CD4-positive, alpha-beta T cell treated with Interleukin-10 for 1 hour (primary cell): ENCODE results near the gene THSD7B.
"Not testable (repeated sequence)": the region's sequence is repeated elsewhere in the genome, so short reads cannot be mapped to it uniquely, and the experiment has no call there.

Experiments
- DNase-seq: peaks from one replicate; pipeline ENCODE4 v3.0.0-alpha.2; 2020

The THSD7B gene

DNA sequence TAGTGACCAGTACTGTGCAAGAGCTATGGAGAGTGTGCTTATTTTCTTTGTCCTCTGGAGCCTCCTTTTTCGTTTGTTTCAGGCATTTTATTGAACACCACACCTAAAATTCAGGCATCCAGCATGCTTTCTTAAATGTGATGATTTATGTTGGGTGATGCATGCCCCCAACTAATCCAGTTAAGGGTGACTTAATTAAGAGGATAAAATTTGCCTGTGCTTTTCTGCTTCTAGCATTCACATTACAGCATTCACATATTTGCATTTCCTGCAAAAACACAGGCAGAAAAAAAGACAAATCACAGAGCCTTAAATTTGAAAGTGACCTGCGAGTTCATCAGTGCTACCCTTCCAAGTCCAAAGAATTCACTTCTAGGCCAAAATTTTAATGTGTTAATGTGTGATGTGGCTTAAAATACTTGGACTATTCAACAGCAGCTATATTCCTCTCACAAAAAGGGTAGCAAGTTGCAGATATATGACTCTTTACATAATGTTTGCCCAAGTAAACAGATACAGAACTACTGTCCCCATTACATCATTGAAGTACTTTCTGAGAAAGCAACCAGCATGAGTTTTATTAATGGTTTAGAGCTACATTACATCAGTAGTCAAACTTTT is 286.5 kb downstream of the THSD7B start:
- DNase-seq = no peak

DNA sequence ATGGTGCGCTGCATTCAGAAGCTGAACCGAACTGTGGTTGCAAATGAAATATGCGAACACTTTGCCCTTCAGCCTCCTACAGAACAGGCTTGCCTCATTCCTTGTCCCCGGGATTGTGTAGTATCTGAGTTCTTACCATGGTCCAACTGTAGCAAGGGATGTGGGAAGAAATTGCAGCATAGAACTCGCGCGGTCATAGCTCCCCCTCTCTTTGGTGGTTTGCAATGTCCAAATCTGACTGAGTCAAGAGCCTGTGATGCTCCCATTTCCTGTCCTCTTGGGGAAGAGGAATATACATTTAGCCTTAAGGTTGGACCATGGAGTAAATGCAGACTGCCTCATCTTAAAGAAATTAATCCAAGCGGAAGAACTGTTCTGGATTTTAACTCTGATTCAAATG is 291.4 kb downstream of the THSD7B start:
- DNase-seq = no peak

DNA sequence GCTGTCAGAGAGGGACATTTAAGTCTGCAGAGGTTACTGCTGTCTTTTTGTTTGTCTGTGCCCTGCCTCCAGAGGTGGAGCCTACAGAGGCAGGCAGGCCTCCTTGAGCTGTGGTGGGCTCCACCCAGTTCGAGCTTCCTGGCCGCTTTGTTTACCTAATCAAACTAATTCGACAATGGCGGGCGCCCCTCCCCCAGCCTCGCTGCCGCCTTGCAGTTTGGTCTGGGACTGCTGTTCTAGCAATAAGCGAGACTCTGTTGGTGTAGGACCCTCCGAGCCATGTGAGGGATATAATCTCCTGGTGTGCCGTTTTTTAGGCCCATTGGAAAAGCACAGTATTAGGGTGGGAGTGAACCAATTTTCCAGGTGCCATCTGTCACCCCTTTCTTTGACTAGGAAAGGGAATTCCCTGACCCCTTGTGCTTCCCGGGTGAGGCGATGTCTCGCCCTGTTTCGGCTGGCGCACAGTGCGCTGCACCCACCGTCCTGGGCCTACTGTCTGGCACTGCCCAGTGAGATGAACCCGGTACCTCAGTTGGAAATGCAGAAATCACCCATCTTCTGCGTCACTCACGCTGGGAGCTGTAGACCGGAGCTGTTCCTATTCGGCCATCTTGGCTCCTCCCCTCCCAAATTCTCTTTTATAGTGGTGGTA is 310.9 kb downstream of the THSD7B start:
- not testable (repeated sequence) for DNase-seq

DNA sequence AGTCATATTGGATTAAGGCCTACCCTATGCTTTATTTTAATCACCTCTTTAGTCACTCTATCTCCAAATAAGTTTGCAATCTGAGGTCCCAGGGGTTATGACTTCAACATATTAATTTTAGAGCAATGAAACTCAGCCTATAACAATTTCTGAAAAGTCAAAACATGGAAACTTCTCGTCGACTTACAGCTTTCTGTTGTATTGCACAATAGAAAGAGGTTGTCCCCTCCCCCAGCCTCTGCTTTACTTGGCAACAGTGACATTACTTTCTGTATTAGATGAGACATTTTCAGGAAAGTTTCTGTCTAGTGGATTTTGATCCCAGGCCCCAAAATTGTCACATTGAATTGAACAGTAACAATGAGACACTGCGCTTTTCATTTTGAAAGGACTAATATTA is 326.4 kb downstream of the THSD7B start:
- DNase-seq = no peak

DNA sequence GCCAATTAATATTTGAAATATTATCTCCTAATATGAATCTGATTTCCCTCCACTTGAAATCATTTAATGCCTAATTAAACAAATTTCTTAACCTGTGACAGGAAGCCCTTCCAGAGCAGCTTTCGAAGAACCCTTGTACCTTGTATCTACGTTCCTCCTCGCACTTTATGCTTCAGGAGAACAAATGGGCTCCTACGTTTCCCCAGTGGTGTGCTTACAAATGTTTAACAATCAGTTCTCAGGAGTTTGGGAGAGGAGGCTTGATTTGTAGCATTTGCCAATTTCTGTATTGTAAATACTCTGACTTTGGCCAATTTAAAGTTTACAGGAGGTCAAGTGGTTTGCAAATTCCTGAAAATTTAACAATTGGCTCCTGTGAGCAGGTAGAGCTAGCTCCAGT is 327.8 kb downstream of the THSD7B start:
- DNase-seq = no peak

DNA sequence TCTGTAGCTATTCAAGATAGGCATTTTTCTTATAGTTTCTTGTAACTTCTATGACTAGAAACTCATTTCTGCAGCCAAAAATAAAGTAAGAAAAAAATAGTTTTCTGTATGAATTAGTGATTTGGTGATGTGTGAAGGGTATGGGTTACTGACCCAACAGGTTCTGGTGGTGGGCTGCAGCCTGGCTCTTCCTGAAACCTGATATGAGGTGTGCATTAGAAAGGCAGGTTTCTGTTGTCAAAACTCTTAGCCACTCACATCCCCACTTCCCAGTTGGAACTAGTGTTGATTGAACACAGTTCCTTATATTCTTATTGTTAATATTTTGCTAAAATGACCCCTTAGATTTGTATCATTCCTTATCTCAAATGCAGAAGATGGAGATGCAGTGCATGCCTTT is 330.8 kb downstream of the THSD7B start:
- DNase-seq = no peak

DNA sequence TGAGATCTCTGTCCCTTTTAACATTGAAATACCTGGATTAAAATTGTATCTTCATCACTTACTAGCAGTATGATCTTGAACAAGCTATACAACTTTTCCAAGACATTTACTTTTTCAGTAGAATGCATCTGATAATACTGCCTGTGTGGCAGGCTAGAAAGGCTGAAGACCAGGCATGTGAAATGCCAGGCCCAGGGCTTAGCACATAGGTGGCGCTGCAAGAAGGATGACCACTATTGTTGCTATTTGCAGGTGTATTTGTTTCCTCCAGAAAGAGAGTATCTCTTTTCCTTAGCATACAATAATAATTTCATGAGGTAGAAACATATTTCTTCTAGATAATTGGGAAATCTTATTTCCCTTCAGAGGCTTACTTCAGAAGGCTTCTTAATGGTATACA is 331.3 kb downstream of the THSD7B start:
- DNase-seq = no peak

DNA sequence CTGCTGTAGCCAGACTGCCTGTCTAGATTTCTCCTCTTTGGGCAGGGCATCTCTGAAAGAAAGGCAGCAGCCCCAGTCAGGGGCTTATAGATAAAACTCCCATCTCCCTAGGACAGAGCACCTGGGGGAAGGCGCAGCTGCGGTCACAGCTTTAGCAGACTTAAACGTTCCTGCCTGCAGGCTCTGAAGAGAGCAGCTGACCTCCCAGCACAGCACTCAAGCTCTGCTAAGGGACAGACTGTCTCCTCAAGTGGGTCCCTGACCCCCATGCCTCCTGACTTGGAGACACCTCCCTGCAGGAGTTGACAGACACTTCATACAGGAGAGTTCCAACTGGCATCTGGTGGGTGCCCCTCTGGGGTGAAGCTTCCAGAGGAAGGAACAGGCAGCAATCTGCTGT is 336.5 kb downstream of the THSD7B start:
- DNase-seq = not testable (repeated sequence)

DNA sequence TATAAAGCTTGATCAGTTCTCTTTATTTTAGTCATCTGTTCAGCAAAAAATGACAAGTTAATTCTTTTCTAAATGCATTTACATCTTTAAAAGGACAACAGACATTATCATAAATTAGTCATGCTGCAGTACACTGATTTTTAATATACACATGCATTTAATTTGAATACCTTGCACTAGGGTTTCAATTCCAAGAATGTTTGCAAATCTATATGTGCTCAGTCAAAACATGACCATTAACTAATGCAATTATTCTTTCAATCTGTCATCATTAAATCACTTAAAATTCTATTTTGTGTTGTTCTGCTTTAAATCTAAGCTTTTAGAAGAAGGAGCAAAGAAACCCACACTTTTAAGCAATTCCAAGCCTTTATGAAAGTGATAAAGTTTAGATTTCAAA is 342.6 kb downstream of the THSD7B start:
- no peak for DNase-seq

DNA sequence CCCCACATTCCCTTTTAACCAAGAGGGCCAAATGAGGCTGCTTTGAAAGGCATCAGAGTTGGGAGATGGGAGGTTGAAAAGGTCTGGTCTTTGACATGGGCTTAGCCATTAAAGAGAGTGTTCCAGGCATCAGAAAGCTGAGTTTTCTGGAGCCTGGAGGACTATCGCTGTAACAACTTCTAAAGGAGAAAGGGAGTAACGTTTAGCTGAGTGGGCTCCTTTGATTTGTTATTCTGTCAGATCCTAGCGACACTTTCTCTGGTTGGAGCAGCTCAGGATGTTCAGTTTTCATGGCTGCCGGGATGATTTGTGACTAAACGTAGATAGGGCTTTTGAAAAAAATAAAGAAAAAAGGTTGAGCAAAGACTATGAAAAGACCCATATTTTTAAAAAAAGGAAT is 346.6 kb downstream of the THSD7B start:
- DNase-seq = no peak

DNA sequence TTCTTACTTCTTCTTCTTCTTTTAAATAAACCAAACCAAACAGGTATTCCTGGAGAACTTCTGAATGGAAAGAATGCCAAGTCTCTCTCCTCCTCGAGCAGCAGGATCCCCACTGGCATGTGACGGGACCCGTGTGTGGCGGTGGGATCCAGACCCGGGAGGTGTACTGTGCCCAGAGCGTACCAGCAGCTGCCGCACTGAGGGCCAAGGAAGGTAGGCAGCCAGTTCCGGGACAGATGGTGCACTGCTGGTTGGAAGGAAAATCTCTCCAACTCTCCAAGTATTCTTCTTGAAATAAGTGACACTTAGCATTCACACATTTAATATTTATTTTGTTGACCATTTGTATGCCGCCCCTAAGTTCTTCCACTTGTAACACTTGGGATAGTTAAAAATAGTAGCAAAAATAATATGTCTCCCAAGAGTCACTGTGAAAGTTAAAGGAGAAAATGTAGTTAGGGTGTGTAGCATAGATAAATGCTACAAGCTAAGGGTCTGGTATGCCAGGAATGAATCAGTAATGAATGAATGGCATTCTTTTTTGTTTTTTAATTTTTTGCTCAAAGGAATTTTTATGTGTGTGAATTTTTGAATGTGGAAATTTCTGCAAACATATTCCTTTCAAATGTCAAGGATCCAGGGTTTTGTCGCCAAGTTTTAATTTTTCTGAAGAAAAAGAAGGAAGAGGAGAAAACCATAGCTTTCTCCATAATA is 349.9 kb downstream of the THSD7B start:
- no peak for DNase-seq

DNA sequence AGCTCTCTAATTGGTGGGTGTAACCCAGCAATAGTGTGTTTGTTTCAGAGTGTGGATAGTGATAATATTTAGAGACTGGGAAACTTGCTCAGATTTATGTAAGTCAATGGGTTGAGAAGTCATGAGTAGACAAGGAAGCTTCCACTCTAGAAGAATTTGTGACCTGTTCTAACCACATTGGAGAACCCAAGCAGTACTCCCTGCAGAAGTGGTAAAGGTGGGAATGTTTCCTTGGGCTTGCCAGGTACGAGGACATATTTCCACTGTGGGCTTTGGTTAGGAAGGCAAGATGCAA is 350.4 kb downstream of the THSD7B start:
- DNase-seq = no peak

DNA sequence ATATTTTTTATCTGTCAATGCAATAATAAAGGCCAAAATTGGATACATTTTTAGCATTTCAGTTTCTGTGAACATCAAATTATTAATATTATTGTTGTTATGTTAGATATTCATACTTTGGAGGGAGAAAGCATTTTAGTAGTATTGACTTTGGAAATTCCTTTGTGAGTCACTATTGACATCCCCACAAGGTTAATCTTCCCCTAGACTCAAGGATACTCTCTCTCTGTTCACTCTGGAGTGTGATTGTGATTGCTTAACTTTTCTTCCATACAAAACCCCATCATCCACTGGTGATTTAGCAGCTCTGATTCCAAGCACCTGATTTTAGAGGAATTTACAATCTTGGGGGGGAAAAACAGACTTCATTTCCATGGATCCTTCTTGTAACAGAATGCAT is 352.0 kb downstream of the THSD7B start:
- DNase-seq = no peak

DNA sequence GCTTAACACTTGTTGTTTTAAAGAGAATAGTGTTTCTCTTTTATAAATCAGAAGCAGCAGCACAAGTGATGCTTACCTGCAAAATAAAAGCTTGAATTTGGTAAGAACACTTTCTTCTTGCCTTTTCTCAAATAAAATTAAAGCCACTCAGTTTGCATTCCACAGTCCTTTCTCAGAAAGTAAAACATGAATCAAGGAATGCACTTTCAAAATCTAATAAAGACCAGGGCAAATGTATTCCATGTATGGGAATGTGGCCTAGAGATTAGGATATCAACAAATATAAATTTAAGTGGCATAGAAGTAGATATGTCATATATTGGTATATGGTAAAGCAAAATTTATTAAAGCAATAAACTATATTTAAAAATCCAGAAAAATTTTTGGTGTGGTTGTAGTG is 352.8 kb downstream of the THSD7B start:
- DNase-seq = no peak

DNA sequence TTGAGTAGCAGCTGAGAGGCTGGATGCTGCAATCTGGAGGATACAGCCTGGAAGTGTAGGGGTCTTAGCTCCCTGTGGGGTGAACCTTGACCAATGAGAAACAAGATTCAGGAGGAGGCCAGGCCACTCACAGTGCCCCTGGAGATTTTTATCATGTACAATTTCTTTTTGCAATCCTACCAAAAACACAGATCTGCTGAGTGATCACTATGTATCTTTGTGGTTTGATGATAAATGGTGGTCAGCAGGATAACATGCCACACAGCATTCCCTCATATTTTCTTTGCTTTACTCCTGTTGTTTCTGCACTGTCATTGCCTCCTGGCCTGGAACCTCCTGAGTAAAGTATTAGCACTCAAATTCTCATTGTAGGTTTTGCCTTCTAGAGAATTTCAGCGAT is 357.9 kb downstream of the THSD7B start:
- no peak for DNase-seq

DNA sequence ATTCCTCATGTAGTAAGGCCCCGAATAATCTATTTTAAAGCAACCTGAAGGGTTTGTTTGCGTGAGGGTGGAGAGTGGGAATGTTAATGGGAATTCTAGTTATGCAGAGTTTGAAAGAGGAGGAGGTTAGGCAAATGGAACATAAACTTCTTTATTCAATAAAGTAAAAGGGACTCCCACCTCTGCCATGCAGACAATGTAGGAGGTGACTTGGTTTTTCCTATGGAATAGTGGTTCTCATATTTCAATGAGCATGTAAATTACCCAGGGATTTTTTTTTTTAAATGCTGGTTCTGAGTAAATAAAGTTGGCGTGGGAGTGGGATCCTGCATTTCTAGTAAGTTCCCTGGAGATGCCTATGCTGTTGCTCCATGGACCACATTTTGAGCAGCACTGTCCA is 367.9 kb downstream of the THSD7B start:
- DNase-seq = no peak

DNA sequence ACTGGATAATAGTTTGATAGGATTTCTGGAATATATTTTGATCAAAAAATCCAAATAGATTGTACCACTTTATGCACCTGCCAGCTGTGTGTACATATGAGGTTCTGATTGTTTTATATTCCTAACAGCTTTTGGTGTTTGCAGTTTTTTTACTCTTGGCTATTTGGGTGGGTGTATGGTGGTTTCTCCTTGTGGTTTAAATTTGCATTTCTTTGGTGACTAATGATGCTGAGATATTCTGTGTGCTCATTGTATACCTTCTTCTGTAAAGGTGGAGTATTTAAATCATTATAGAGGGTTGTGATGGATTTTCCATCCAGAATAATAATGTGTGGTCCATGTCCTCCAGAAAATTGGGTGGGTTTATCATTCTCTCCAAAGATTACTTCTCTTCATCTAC is 372.9 kb downstream of the THSD7B start:
- no peak for DNase-seq

DNA sequence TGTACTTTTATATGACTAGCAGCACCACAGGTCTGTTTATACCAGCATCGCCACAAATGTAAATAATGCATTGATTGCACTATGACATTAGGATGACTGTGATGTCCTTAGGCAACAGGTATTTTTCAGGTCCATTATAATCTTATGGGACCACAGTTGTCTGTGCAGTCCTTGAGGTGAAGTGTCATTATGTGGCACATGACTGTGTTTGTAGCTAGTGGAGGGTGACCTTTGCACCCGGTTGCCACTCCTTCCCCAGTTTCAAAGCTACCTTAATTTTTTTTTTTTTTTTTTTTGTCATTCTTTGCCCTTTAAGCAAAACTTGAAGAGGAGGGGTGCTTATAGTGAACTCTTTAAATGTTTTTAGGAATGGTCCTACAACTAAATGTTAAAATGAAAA is 386.4 kb downstream of the THSD7B start:
- DNase-seq = no peak

DNA sequence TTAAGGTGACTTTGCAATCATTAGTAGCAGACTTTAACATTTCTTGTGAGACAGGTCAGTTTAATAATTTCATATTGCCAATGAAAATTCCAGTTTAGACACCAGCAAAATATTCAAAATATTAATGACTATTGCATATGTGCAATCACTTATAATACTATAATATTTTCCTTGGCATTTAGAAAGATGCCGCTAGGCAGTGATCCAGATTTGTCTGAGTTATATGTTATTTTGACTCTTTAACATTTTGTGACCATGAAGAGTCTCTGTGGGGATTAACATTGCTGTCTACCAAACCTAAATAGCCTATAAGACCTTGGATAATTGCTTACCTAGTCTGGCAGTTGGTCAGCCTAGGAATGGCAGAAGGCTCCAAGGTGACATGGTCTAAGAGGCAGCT is 389.6 kb downstream of the THSD7B start:
- DNase-seq = no peak

DNA sequence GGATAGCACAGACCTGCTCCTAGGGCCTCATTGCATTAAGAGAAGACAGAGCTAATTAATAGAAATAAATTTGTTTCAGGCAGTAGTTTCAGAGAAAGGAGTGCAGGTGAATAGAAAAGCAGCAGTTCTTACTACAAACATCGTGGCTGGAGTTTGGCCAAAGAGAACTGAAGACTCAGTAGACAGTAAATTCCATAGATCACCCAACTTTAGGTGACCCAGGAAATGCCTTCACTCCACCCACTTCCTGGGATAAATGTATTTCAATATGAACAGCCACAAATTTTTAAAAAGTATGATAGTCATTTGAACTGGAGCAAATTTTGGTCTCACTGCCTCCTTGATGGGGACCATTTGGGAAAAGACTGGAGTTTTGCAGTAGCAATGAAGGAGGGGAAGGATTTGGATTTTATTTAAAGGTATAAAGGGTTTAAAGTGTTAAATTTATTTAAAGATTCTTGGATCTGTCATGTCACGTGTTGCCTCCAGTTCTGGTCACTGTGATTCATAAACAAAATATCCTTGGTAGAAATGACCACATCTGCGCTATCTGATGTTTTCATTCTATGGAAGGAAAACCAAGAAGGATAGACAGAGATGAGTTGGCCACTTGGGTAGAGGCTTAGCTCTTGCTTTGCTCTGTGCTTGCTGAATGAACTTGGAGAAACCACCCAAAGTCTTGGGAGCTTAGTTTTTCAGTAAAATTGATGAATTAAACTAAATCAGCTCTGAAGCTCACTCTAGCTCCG is 390.2 kb downstream of the THSD7B start:
- DNase-seq = no peak

DNA sequence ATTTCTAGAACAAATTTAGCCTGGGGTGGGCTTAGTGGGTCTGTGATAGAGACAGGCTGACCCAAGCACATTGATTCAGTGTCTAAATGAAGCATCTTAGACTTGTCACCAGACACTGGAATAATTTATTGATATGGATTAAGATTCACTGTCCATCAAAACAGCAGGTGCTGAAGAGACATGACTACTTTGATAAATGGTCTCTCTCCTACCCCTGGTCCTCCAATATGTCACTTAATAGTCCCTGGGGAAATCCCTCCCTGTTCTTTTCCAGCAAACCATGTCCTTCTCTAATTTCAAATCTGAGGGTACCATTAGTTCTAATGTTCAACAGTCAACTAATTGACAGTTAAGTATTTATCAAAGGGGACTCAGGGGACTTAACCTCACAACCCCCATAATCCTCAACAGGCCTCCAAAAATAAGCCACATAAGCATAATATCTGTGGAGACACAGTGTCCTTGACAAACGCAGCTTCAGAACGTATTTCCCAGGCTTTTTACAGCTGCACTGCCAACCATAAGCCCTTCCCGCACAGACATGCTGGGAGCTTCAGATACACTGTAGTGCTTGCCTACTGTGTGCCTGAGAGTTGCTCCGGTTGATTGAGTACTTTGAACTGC is 391.0 kb downstream of the THSD7B start:
- no peak for DNase-seq

DNA sequence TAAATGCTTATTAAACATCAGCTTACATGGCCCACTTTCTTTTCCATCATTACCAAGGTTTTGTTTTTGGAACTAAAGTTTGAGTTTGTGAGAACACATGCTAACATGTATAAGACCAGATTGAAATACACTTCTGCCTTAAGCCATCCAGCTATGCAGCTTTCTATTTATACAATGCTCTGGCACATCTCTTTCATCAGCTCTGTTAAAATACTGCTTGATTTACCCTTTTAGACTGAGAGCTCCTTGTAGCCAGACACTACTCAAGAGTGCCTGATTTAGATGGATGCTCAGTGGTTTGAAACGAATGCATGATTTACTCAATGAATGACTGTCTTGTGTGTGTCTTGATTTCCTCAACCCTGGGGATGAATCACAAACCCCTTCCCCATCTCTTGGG is 392.5 kb downstream of the THSD7B start:
- DNase-seq = no peak

DNA sequence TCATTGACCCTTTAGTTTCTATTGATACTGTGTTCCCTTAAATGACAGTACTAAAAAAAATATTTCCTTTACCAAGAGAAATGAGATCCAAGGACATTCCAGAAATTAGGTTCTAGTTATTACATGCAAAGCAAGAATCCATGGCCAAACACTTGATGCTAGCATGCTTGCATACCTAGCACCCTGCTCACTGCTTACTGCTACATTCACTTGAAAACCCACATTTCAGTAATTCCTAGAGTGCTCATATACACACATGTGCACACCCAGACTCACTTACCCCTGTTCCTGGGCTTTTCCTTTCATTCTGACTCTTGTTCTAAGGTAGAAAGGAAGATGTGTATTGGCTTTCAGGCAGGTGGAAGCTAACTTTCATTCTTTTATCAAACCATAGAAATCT is 395.9 kb downstream of the THSD7B start:
- DNase-seq = no peak

DNA sequence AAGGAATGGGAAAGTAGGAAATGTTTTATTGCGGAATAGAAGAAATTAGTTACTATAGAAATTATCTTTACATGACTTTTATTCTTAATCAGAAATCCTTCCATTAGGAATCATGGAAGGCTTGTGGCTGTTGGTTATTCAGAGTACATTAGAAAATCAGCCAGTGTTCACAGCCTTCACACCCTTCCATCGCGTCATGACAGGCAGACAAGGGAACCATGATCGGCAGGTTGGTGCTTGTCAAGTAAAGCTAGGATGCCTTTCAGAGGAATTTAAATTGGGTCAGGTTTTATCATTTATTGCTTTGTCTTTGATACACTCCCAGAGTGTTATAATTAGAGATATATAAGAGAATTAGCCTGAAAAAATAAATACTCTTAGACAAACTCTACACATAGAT is 400.6 kb downstream of the THSD7B start:
- no peak for DNase-seq
